HG03457 (cell line): ENCODE data around the gene PNLIPRP2.

Experiments used
- ATAC-seq: cut with Tn5 transposase; IDR thresholded peaks from one replicate; pipeline ENCODE4 v1.9.1; 2021; ENCODE audit warnings: moderate number of reproducible peaks; ENCODE audit not compliant: unreplicated experiment

PNLIPRP2 gene

DNA sequence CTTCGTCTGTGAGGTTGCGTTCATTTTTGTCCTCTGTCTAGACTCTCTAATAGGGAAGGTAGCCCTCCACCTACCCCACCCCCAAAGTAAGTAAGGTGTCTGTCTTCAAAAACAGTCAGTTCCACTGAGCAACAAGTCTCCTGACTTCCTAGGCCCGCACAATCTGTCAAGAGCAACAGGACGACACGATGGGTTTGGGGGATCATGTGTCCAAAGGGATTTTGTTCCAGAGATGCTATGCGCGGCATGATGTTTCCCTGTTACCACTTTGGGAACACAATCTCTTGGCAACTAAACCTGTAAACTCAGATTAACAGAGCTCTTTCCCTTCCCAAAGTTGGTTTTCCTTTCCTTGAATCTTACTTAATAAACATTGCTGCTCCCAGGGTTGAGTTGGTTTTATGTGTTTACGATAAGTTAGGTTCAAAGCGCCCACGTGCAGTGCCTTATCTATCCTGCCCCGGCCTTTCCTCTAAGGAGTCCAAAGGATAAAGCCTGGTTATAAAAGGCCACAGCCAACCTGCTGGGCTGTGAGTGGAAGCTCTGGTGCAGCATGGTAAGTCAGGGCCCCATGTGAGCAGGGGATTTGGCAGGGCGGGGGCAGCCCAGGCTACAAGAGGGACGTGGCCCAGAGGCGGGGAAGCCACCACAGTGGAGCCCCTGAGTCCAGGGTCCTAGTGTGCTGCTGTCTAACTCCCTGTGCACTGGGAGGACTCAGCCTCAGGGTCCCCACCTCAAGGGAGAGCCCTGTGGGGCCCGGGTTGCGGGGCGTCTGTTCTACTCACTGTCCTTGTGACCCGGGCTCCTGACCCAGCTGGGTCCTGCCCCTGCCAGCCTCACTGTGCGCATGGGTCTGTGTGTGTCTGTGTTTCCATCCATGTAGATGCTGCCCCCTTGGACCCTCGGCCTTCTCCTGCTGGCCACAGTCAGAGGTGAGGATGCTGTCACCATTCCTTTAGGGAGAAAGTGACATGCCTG, at the start of gene PNLIPRP2:
Gene PNLIPRP2, plus strand, starts transcription at position 531 of the 978 bp plus-strand sequence.
- ATAC-seq: no peak

DNA sequence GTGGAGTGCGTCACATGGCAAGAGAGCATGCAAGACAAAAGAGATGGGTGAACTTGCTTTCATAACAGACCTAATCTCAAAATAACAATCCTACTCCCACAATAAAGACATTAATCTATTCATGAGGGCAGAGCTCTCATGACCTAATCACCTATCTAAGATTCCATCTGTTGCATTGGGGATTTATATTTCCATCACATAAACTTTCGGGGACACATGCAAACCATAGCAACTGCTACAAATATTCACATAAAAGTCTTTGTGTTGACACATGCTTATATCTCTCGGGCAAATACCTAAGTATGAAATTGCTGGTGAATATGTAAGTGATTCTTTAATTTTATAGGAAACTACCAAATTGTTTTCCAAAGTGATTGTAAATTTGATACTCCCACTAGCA, 46.0 kb upstream of the PNLIPRP2 start:
- no peak for ATAC-seq

DNA sequence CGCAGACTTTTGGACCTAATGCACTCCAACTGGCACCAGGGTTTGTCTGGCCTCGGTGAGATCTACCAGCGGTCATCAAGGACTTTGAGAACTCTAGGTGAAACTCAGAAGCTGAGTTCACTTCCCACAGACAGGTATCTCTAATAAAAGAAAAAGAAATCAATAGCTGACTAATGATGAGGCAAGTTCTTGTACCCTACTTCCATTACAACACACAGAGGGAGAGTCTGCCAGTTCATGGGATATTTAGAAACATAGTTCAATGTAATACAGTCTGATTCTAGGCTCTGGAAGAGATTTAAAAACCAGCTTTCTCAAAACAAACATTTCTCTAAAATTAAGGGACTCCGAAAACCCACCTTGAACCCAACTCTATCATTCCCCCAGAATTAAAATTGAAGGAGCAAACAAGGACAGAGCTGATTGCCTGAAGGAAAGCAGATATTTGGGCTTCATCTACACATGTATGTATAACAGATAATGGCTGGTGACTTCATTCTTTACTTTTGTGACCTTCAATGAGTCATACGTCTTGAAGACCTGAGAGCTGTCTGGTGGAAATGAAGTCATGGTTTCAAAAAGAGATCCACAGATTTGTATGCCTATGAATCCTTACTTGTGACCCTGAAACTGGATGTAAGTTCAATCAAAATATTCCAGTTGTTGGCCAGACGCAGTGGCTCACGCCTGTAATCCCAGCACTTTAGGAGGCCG, 32.7 kb upstream of the PNLIPRP2 start:
- no peak for ATAC-seq

DNA sequence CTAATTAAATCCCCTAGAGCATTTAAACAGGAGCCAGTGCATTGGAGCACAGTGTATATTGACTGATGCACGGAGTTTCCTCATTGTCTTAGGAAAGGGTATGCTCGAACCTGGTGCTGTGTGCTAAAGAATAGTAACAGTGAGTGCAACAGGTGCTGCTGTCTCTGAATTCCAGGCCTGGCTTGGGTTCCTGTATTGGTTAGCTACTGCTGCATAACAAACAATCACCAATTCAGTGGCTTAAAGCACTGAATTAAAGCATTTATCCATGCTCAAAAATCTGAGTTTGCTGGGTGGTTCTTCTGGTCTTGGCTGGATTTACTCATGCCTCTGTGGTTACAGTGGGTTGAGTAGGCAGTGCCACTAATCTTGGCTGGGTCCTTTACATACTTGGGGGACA, 31.8 kb upstream of the PNLIPRP2 start:
- no peak for ATAC-seq

DNA sequence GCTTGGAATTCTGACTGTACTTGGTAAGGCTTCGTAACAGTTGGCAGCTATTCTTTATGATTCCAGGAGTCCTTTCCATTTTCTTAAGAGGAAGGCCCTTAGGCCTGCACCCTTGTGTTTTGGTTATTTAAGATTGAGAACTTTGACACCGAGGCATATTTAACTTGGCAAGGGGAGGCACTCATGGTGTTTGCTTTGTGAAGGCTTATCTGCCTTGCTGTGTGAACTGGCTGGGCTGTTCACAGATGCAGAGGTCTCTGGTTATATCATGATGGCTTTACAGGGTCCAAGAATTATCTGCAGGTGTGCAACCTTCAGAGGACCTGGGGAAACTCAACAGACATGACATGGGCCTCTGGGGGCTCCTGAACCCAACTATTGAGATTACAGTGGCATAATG, 30.8 kb upstream of the PNLIPRP2 start:
- no peak for ATAC-seq

DNA sequence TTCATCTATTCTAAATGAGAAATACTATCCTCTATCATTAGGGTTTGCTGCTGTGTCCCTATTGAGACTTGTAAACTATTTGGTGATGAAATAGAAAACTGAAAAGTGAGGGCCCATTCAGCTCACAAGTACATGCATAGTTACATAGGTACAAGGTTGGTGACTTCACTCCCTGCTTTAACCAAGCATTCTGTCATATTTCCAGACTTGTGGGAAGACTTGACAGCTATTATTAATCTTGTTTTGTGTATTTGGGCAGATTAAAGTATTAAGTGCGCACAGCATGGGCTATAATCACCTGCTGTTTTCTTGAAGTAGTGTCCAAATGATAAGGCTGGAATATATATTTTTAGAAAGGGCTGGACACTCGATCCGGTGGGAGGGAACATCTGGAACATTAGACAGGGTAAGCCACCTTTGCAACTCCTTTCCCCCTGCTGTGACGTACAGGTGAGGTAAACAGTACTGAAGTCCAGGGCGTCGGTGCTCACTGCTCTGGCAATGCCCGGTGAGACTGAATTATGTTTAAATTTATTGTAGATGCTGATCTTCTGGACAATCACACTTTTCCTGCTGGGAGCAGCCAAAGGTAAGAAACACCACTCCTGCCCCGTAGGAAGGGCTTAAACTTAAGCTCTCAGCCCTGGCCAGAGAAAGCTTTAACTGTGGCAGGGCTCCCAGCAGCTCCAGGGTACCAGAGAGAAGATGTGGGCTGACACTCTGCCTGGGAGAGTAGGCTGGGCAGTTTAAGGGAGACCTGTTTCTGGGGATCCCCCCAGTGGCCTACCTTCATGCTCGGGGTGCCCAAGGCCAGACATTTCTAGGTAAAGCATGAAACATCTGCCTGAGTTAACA, 29.9 kb upstream of the PNLIPRP2 start, which contains the start of gene PNLIPRP1:
Gene PNLIPRP1, plus strand, starts transcription at position 370 of the 855 bp plus-strand sequence. Its CDS starts 171 bp downstream, at position 541.
- ATAC-seq: no peak

DNA sequence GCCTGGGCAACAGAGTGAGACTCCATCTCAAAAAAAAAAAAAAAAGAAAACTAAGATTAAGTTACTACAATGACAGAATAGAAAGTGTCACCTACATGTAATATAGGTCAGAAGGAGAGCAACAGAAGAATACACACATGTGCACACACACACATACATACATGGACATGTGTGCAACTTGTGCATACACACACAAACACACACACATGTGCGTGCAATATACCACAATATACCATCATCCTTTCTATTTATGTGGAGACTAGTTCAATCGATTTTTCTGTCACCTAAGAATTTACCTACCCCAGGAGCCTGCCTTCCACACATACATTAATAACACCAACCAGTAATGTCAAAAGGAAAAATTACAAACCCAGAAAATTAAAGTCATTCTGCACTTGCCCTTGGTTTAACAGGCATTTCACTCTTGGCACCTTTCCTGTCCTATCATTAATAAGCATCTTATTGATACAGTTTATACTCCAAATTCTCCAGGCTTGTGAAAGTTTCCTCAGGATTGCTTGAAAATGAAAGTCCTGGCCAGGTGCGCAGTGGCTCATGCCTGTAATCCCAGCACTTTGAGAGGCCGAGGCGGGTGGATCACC, 27.5 kb upstream of the PNLIPRP2 start:
- no peak for ATAC-seq

DNA sequence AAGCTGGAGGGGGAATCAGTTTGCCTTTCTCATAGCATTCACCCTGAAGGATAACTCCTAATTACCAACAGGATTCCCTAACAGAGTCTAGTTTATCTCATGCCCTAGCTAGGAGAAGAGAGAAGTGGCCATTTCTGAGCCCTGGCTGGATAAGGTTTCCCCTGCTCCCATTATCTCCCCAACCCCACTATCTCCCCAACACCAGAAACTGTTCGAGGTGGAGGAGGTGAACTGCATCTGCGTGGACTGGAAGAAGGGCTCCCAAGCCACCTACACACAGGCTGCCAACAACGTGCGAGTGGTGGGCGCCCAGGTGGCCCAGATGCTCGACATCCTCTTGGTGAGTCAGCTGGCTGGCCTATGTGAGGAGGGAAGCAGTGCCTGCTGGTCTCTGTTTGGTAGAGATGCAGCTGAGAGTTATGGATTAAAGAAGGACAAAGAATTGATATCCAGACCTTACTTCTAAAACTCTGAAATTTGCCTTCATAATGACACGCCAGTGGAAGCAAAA, 26.2 kb upstream of the PNLIPRP2 start:
- no peak for ATAC-seq

DNA sequence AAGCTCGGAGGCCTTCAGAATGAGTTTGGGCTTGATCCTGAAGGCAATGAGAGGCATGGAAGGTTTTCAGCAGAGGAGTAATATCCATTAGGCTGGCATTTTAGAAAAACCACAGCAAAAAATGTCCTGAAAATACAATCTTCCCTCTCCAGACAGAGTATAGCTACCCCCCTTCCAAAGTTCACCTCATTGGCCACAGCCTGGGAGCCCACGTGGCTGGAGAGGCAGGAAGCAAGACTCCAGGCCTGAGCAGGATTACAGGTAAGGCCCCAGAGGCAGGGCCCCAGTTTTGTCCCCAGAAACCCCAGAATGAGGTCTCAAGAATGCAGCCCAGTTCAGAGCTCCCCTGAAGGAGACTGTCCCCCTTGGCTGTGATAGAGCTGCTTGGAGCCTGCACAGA, 24.7 kb upstream of the PNLIPRP2 start:
- ATAC-seq: no peak

DNA sequence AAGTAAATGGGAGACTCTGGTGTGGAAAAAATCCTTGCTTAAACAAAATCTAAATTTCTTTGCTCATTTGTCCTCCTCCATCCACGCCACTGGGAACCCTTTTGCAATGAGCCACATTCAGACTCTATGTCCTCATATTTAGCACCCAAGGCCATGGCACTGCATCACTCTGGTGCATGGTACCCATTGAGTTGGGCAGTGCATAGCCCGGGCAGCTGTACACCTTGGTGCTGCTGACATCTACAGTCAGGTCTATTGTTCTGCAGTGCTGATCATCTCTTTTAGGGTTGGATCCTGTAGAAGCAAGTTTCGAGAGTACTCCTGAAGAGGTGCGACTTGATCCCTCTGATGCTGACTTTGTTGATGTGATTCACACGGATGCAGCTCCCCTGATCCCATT, 23.2 kb upstream of the PNLIPRP2 start:
- ATAC-seq: no peak

DNA sequence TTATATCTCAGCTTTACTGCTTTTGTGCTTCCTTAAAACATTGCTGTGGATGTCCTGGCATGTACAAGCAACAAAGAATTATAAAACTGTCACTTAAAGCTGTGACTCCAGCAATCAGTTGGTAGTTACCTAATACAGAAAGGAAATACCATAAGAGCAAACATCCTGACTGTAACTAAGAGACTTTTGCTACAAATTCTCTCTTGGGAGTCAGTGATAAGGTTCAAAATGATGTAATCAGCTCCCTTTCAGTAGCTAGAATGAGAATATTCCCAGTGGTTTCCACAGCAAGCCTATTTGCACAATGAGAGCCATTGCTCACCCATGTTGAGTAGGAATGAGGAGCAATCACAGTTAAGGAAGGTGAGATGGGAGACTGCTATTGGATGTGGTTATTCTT, 22.4 kb upstream of the PNLIPRP2 start:
- no peak for ATAC-seq

DNA sequence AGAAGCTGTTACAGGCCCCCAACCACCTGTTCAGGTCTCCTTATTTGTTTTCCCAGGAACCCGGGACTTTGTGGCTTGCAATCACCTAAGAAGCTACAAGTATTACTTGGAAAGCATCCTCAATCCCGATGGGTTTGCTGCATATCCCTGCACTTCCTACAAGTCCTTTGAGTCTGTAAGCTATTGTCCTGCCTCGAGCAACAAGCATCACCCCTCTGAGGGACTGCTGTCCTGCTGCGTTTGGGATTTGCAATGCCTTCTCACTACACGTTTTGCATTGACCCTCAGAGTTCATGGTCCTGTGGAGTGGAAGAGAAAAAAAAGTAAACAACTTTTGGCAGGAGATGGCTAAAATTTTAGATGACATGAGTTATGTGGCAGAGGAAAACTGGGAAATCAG, 20.8 kb upstream of the PNLIPRP2 start:
- ATAC-seq: no peak

DNA sequence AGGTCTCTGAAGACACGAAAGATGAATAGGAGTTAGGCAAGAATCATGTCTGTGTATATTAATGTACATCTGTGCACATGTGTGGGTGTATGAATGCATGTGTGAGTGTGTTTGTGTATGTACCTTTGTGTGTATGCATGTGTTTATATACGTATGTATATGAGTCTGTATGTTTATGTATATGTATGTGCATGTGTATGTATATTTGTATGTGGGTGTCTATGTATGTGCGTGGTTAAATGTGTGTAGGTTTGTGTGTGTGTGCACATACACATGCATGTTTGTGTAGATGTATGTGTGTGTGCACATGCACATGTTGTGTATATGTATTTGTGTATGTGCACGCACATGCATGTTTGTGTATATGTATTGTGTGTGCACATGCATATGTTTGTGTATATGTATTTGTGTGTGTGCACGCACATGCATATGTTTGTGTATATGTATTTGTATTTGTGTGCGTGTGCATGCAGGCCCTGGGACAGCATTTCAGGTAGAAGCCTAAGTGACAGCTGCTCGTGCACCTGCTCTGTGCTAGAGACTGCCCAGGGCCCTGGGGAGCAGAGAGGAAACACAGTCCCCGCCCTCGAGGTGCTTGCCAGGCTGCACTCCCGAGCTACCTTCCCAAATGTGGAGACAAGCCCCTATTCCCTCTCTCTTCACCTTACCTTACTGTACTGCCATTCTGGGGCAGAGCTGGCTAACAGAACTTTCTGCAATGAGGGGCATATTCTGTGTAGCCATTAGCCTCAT, 17.9 kb upstream of the PNLIPRP2 start:
- ATAC-seq: no peak

DNA sequence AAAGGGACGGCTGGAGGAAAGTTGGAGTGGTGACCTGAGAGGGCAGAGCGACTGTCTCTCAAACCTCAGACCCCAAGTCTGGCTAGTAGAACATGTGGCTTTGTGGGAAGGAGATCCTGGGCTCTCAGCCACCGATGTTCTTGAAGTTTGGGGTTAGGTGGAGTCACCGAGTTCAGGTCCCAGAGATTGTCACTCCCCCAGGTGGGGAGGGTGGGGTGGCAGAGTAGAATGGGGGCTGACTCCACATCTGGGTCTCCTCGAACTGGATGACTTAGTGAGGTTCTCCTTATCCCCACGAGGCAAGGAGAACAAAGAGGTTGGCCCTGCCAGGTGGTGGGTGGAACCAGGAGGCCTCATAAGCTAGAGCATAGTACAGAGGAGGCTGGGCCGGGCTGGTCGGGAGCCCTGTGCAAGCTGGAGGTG, 14.7 kb upstream of the PNLIPRP2 start:
- ATAC-seq: no peak

DNA sequence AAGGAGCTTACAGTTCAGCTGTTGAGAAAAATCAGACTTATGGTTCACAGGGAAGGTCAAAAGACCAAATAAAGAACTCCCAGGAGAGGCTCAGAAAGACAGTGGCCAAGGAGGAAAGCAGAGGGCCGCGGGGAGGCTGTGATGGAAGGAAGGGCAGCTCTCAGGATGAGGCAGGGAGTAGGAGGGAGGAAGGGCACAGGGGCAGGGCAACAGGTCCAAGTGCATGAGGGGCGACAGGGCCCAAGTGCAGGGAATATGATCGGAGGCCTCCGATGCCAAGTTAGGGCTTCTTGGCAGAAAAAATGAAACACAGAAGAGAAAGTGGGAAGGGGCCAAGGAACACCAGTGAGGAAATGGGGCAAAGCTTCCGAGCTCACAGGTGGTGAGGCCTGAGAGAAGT, 13.4 kb upstream of the PNLIPRP2 start:
- no peak for ATAC-seq

DNA sequence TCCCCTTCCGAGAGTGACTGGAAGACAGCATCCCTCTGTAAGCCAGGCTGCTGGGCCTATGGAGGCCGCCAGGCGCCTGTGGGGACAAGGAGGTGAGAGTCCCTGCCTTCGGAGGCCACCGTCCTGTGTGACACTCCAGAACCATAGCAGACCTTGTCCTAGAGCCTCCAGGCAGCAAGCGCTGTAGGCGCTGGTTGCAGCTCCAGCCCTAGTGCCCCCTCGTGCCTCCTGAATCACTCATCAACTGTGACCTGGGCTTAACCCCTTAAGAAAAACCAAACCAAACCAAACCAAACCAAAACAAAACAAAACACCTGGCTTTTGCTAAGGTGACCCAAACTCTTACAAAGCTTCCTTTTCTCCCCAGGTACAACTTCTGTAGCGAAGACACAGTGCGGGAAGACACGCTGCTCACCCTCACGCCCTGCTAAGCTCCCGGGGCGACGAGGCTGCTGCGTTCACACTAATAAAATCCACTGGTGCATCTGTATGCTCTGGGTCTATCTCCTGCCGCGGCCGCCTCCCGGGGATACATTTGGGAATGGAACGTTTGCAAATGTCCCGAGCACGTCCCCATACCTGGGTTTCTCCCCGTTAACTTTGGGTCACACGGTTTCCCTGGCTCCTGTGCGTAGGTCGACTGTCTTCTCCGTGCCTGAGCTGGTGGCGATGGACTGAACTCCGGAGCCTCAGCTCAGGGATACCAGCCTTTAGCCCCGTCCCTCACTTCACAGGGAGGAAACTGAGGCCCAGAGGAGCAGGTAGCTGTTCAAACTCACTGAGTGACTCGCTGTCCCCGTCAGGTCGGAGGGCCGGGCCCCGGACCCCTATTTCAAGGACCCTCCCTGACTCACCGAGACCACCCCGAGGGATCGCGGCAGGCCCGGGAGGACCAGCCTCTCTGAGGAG, 11.8 kb upstream of the PNLIPRP2 start:
- no peak for ATAC-seq

DNA sequence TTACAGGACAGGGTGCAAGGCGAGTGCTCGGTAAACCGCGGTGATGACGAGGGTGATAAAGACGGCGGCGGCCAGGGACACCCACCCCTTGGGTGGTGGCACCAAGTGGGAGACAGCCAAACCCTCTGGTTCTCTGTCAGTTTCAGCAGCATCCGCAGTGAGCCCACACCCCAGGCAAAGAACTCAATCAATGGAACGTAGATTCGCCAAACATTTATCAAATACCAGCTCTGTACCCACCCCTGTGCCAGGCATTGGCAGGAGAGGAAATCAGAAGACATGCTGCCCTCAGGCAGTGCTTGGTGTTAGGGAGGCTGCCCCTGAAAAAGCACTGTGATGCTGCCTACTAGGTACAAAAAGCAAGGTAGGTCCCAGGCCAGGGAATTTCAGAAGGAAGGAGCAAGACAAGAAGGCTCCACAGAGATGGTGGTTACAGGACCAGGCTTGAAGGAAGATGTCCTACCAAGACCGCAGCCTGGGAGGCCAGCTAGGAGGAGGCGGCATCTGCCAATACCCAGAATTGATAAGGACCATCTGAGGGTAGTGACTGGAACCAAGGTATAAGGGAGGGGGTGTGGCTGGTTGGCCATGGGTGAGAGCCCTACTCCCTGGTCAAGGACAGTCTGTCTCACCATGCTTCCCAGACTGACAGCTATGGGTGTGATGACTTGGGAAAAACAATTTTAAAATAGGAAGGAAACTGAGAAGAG, 10.2 kb upstream of the PNLIPRP2 start:
- ATAC-seq: no peak

DNA sequence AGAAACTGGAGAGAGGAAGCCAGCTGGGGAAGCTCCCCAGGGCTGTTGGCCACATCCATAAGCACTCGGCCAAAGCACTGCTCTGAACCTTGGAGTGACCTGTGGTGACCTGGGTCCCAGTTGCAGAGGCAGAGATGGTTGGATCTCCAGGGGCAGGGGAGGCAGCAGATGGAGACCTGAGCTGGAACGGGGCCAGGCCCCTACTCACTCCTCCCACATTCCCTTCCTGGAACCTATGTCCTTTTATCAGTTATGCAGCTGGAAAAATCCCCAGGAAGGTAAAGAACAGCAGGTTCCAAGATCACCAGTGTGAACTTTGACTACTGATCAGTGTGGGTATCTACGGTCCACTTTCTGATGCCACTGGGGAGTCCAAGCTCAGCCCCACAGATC, 9.6 kb upstream of the PNLIPRP2 start:
- no peak for ATAC-seq
